HEK293T (cell line): Measurements from ENCODE around the gene MYOD1.

Experiments used
- BHLHE40 ChIP-seq: fragments of 450-650 bp; IDR thresholded peaks from 2 replicates; pipeline ENCODE4 v1.6.1; 2016; ENCODE audit warnings: mild to moderate bottlenecking, moderate library complexity, borderline replicate concordance
- ELF4 ChIP-seq: fragments of 450-650 bp; IDR thresholded peaks from 2 replicates; pipeline ENCODE4 v1.6.1; 2017; ENCODE audit warnings: antibody characterized with exemption
- FOXA1 ChIP-seq: fragments of 450-650 bp; IDR thresholded peaks from 2 replicates; pipeline ENCODE4 v1.6.1; 2016; ENCODE audit warnings: mild to moderate bottlenecking
- FOXK2 ChIP-seq: fragments of 450-650 bp; IDR thresholded peaks from 2 replicates; pipeline ENCODE4 v1.6.1; 2016; ENCODE audit warnings: mild to moderate bottlenecking
- FOXM1 ChIP-seq: fragments of 450-650 bp; IDR thresholded peaks from 2 replicates; pipeline ENCODE4 v1.6.1; 2017; ENCODE audit warnings: mild to moderate bottlenecking, borderline replicate concordance
- HDGF ChIP-seq: fragments of 450-650 bp; IDR thresholded peaks from 2 replicates; pipeline ENCODE4 v1.6.1; 2017; ENCODE audit warnings: antibody characterized with exemption, borderline replicate concordance
- L3MBTL2 ChIP-seq: fragments of 450-650 bp; conservative IDR thresholded peaks from 2 replicates; pipeline ENCODE4 v1.6.1; 2016; ENCODE audit warnings: mild to moderate bottlenecking
- LEF1 ChIP-seq: fragments of 450-650 bp; IDR thresholded peaks from 2 replicates; pipeline ENCODE4 v1.6.1; 2017; ENCODE audit warnings: mild to moderate bottlenecking, borderline replicate concordance
- NFRKB ChIP-seq: fragments of 450-650 bp; IDR thresholded peaks from 2 replicates; pipeline ENCODE4 v1.6.1; 2016; ENCODE audit warnings: mild to moderate bottlenecking, moderate library complexity
- SP1 ChIP-seq: fragments of 450-650 bp; IDR thresholded peaks from 2 replicates; pipeline ENCODE4 v1.6.1; 2017
- SUZ12 ChIP-seq: fragments of 450-650 bp; IDR thresholded peaks from 2 replicates; pipeline ENCODE4 v1.6.1; 2016; ENCODE audit warnings: mild to moderate bottlenecking
- TARDBP ChIP-seq: fragments of 450-650 bp; IDR thresholded peaks from 2 replicates; pipeline ENCODE4 v1.6.1; 2016
- TF ChIP-seq, protein P1 (sequence below): fragments of 450-650 bp; IDR thresholded peaks from 2 replicates; pipeline ENCODE4 v1.6.1; 2016

- TF ChIP-seq FOXA1, result no peak
- TF ChIP-seq ELF4, result no peak
- no peak for TF ChIP-seq TARDBP
- no peak for TF ChIP-seq L3MBTL2
- no peak for TF ChIP-seq FOXK2
- no peak for TF ChIP-seq NFRKB
- TF ChIP-seq SUZ12, result no peak
- no peak for TF ChIP-seq LEF1
- TF ChIP-seq FOXM1, result no peak
- TF ChIP-seq, protein P1, sequence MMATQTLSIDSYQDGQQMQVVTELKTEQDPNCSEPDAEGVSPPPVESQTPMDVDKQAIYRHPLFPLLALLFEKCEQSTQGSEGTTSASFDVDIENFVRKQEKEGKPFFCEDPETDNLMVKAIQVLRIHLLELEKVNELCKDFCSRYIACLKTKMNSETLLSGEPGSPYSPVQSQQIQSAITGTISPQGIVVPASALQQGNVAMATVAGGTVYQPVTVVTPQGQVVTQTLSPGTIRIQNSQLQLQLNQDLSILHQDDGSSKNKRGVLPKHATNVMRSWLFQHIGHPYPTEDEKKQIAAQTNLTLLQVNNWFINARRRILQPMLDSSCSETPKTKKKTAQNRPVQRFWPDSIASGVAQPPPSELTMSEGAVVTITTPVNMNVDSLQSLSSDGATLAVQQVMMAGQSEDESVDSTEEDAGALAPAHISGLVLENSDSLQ, result no peak
- TF ChIP-seq BHLHE40, result no peak
- TF ChIP-seq SP1, result no peak
- no peak for TF ChIP-seq HDGF
Measured at GRCh38 chr11:17742019-17742418, 22.6 kb downstream of the MYOD1 start.
